PC-3 (cell line): ENCODE measurements around the gene ERFL. TPM values are rescaled to one million over a fixed set of nuclear protein-coding genes. Genes with fewer than 3 reads are reported as not detected.

Source experiments
- ATAC-seq: fragments of 200-7000 bp; cut with Tn5 transposase; 2 replicates; pipeline ENCODE4 v1.9.1; 2020; ENCODE audit warnings: mild to moderate bottlenecking, moderate library complexity
- BruUV-seq: library from RNA; stranded (reverse); fragments of 400-500 nt; replicated peaks from 2 replicates; lab custom pipeline; 2021; lab: Mats Ljungman, UMichigan
- CTCF ChIA-PET: fragments of 300-600 bp; sonication (Branson Sonifier 250); formaldehyde crosslinking; loops from one replicate; lab custom pipeline; 2022; ENCODE audit warnings: antibody characterized with exemption; lab: Charles Lee
- POLR2A ChIA-PET: fragments of 300-600 bp; sonication (Branson Sonifier 250); formaldehyde crosslinking; loops from one replicate; lab custom pipeline; 2022; ENCODE audit warnings: antibody characterized with exemption; ENCODE audit not compliant: unreplicated experiment; lab: Charles Lee
- DNase-seq: peaks from one replicate; pipeline ENCODE4 v3.0.0-alpha.2; 2015
- H2AFZ ChIP-seq: fragments of 300-600 bp; sonication (generic); 2 replicates; pipeline ENCODE4 v1.6.0; 2016; ENCODE audit warnings: antibody characterized with exemption, low read length
- H3F3A ChIP-seq: fragments of 300-600 bp; sonication (generic); one replicate; pipeline ENCODE4 v1.6.0; 2017; ENCODE audit warnings: antibody characterized with exemption, low read length, control low read depth, mild to moderate bottlenecking; ENCODE audit not compliant: unreplicated experiment
- H3K27ac ChIP-seq: fragments of 300-600 bp; sonication (generic); 2 replicates; pipeline ENCODE4 v1.5.1; 2016; ENCODE audit warnings: mild to moderate bottlenecking, low read length
- H3K27me3 ChIP-seq: fragments of 300-600 bp; sonication (generic); 2 replicates; pipeline ENCODE4 v1.6.1; 2016; ENCODE audit warnings: low read length, mixed read lengths
- H3K36me3 ChIP-seq: fragments of 300-600 bp; sonication (generic); 2 replicates; pipeline ENCODE4 v1.6.1; 2016; ENCODE audit warnings: low read depth, mixed run types, low read length, mixed read lengths
- H3K4me1 ChIP-seq: fragments of 300-600 bp; sonication (generic); 2 replicates; pipeline ENCODE4 v1.5.1; 2016; ENCODE audit warnings: low read length; ENCODE audit not compliant: insufficient read depth
- H3K4me2 ChIP-seq: fragments of 300-600 bp; sonication (generic); 2 replicates; pipeline ENCODE4 v1.6.0; 2016; ENCODE audit warnings: low read length
- H3K4me3 ChIP-seq: fragments of 300-600 bp; sonication (generic); 2 replicates; pipeline ENCODE4 v1.5.1; 2016; ENCODE audit warnings: mild to moderate bottlenecking, low read length, mixed read lengths
- H3K79me2 ChIP-seq: fragments of 300-600 bp; sonication (generic); 2 replicates; pipeline ENCODE4 v1.6.1; 2017; ENCODE audit warnings: low read length, mixed read lengths
- H3K9ac ChIP-seq: fragments of 300-600 bp; sonication (generic); 2 replicates; pipeline ENCODE4 v1.6.0; 2016; ENCODE audit warnings: mild to moderate bottlenecking, low read length
- H3K9me2 ChIP-seq: fragments of 300-600 bp; sonication (generic); replicated peaks from 2 replicates; pipeline ENCODE4 v1.6.1; 2016; ENCODE audit warnings: mixed run types, low read length, mixed read lengths
- H3K9me3 ChIP-seq: fragments of 300-600 bp; sonication (generic); 2 replicates; pipeline ENCODE4 v1.6.1; 2016; ENCODE audit warnings: low read length, mixed read lengths
- H4K20me1 ChIP-seq: fragments of 300-600 bp; sonication (generic); 2 replicates; pipeline ENCODE4 v1.6.1; 2016; ENCODE audit warnings: low read length, mixed read lengths
- CTCF ChIP-seq: fragments of 300-600 bp; sonication (generic); conservative IDR thresholded peaks from 2 replicates; pipeline ENCODE4 v1.5.1; 2017; ENCODE audit warnings: antibody characterized with exemption, low read depth, mild to moderate bottlenecking, low read length
- EZH2 ChIP-seq: fragments of 300-600 bp; sonication (generic); IDR thresholded peaks from one replicate; pipeline ENCODE4 v1.6.1; 2017; ENCODE audit warnings: antibody characterized with exemption, mild to moderate bottlenecking, low read length; ENCODE audit not compliant: unreplicated experiment
- EZH2phosphoT487 ChIP-seq: fragments of 300-600 bp; sonication (generic); IDR thresholded peaks from 2 replicates; pipeline ENCODE4 v1.6.1; 2018; ENCODE audit warnings: mild to moderate bottlenecking, antibody characterized with exemption, low read length, borderline replicate concordance
- intact Hi-C: fragments of 100-400 bp; cut with micrococcal nuclease; formaldehyde crosslinking; loops from 2 replicates; pipeline ENCODE4 v1.9.0; 2023
- total RNA-seq: library from RNA; depleted of rRNA; stranded (reverse); fragments of >200 nt; gene quantifications from 2 replicates; pipeline ENCODE4 v1.2.3, GENCODE V29; 2014

The ERFL gene
- total RNA-seq, 1 experiment from 2014 or later, result 0.11 TPM

- Histone ChIP-seq H4K20me1 (no peaks in the 10 kb centered on the region), H3K4me2 (peak overlapping the region; percentile 82), H3F3A (no peaks in the 10 kb centered on the region), H3K4me1 (peaks cover 32% of the 10 kb centered on the region), H3K27me3 (no peaks in the 10 kb centered on the region), H3K36me3 (peaks cover 6% of the 10 kb centered on the region), H3K79me2 (peaks cover 45% of the 10 kb centered on the region), H3K27ac (peak overlapping the region; percentile 87), H2AFZ (no peak overlapping the region), H3K9me2 (no peaks in the 10 kb centered on the region), H3K9me3 (no peaks in the 10 kb centered on the region), H3K9ac (peak overlapping the region; percentile 73), H3K4me3 (peak overlapping the region; percentile 41)
- TF ChIP-seq EZH2 (no peak), EZH2phosphoT487 (no peak), CTCF (no peak)
- ATAC-seq, result no peak; the same call in 1 of the 2 replicates
- ChIA-PET POLR2A (interaction anchor here (0.5 kb wide), 1 partner anchor 12 kb away, joined by 8 read pairs; no protein-coding TSS in a partner anchor), CTCF (interaction anchor here (0.9 to 1.6 kb wide), 2 partner anchors 43 to 50 kb away, joined by 3 to 4 read pairs; no protein-coding TSS in a partner anchor)
- intact Hi-C loops, result loop anchor here (5.0 kb wide), 2 partner anchors 50 to 70 kb away; partner anchors contain the start of gene RABAC1
- no TSS peak for BruUV-seq
- no peak for DNase-seq
Measured at GRCh38 chr19:41886761-41887710, 41.2 kb downstream of the ERFL start.

GRCh38 chr19:41883821-41884733, 44.2 kb downstream of the ERFL start:
- Histone ChIP-seq H3K36me3 (peaks cover under 1% of the 10 kb centered on the region; the same call in 1 of the 2 replicates), H2AFZ (peak overlapping the region; percentile 86), H3K4me3 (peak overlapping the region; percentile 98), H3K9me2 (no peaks in the 10 kb centered on the region), H3F3A (no peaks in the 10 kb centered on the region), H4K20me1 (no peaks in the 10 kb centered on the region), H3K27me3 (no peaks in the 10 kb centered on the region), H3K4me2 (peak overlapping the region; percentile 98), H3K4me1 (peaks cover 32% of the 10 kb centered on the region), H3K27ac (peak overlapping the region; percentile 25), H3K79me2 (peaks cover 45% of the 10 kb centered on the region), H3K9ac (peak overlapping the region; percentile 93), H3K9me3 (no peaks in the 10 kb centered on the region)
- DNase-seq (peak; percentile 95), ATAC-seq (peak; percentile 74)
- POLR2A ChIA-PET, result interaction anchor here (0.6 kb wide), 2 partner anchors 24 to 66 kb away, joined by 4 to 14 read pairs; partner anchors contain the start of gene RPS19
- intact Hi-C loops, result no loop called here
- CTCF ChIA-PET, result no interaction called here
- TSS peak; percentile 89 for BruUV-seq
- no peak for TF ChIP-seq CTCF
- TF ChIP-seq EZH2, result no peak
- no peak for TF ChIP-seq EZH2phosphoT487
